DND-41 (cell line): ENCODE results near the gene SPTBN5.
A peak's percentile ranks its signal among the peaks of the same experiment; 100 is the strongest.

ENCODE experiments used
- ATAC-seq: fragments of 200-7000 bp; cut with Tn5 transposase; 3 replicates; pipeline ENCODE4 v1.9.1; 2021; ENCODE audit warnings: low read depth; ENCODE audit not compliant: insufficient read depth
- DNase-seq: peaks from one replicate; pipeline ENCODE4 v3.0.0-alpha.2; 2020
- H2AFZ ChIP-seq: 2 replicates; pipeline ENCODE4 v1.6.0; 2012; ENCODE audit warnings: low read depth, low read length
- H3K27ac ChIP-seq: 2 replicates; pipeline ENCODE4 v1.5.1; 2012; ENCODE audit warnings: low read length, inconsistent platforms
- H3K27me3 ChIP-seq: fragments of 200-600 bp; sonication (generic); 2 replicates; pipeline ENCODE4 v1.6.0; 2012; ENCODE audit warnings: low read length, mild to moderate bottlenecking, inconsistent platforms; ENCODE audit not compliant: insufficient read depth, poor library complexity
- H3K36me3 ChIP-seq: 2 replicates; pipeline ENCODE4 v1.5.1; 2012; ENCODE audit warnings: low read length, inconsistent platforms; ENCODE audit not compliant: insufficient read depth
- H3K4me1 ChIP-seq: 2 replicates; pipeline ENCODE4 v1.5.1; 2012; ENCODE audit warnings: mild to moderate bottlenecking, low read length; ENCODE audit not compliant: insufficient read depth
- H3K4me2 ChIP-seq: 2 replicates; pipeline ENCODE4 v1.6.0; 2012; ENCODE audit warnings: mild to moderate bottlenecking, moderate library complexity, low read length, inconsistent platforms; ENCODE audit not compliant: insufficient read depth
- H3K4me3 ChIP-seq, 2 experiments: fragments of 200-600 bp in 1 of 2; shearing (Covaris generic) in 1 of 2; 2 replicates each; pipeline ENCODE4 v1.5.1; 2012 to 2016; ENCODE audit warnings: inconsistent platforms in 2 of 2, low read length in 2 of 2, mild to moderate bottlenecking in 2 of 2, low read depth in 1 of 2, moderate library complexity in 1 of 2
- H3K79me2 ChIP-seq: 2 replicates; pipeline ENCODE4 v1.6.0; 2012; ENCODE audit warnings: low read length, inconsistent platforms; ENCODE audit not compliant: insufficient read depth
- H3K9ac ChIP-seq: 2 replicates; pipeline ENCODE4 v1.6.0; 2012; ENCODE audit warnings: low read depth, mild to moderate bottlenecking, inconsistent platforms, low read length, moderate library complexity
- H3K9me3 ChIP-seq: 2 replicates; pipeline ENCODE4 v1.5.1; 2012; ENCODE audit warnings: low read length, moderate library complexity, mild to moderate bottlenecking, inconsistent platforms; ENCODE audit not compliant: insufficient read depth, severe bottlenecking
- H4K20me1 ChIP-seq: 2 replicates; pipeline ENCODE4 v1.6.0; 2012; ENCODE audit warnings: low read length; ENCODE audit not compliant: insufficient read depth
- CTCF ChIP-seq: IDR thresholded peaks from 2 replicates; pipeline ENCODE4 v1.5.1; 2012; ENCODE audit warnings: borderline replicate concordance, low read length, moderate library complexity, mild to moderate bottlenecking; ENCODE audit not compliant: poor library complexity, severe bottlenecking; ENCODE audit errors: extremely low read depth
- EZH2 ChIP-seq: IDR thresholded peaks from 3 replicates; pipeline ENCODE4 v1.6.1; 2012; ENCODE audit warnings: borderline replicate concordance, low read depth, mild to moderate bottlenecking, moderate library complexity, low read length, inconsistent platforms; ENCODE audit not compliant: severe bottlenecking

Gene SPTBN5

GRCh38 chr15:41827290-41827879, 66.5 kb downstream of the SPTBN5 start:
- peaks cover 46% of the 10 kb centered on the region for H3K4me1 ChIP-seq
- peak overlapping the region; percentile 81 for H3K4me2 ChIP-seq
- peaks cover 25% of the 10 kb centered on the region for H3K36me3 ChIP-seq
- 0 out of 2 replicates have a peak, but pooled peaks cover 3% of the 10 kb centered on the region for H3K79me2 ChIP-seq
- H3K27me3 ChIP-seq = no peaks in the 10 kb centered on the region
- TF ChIP-seq EZH2 = no peak
- TF ChIP-seq CTCF = peak; percentile 27
- H3K9me3 ChIP-seq = no peaks in the 10 kb centered on the region
- peak; percentile 34 for DNase-seq
- peaks cover 8% of the 10 kb centered on the region; the same call in 1 of the 2 replicates for H4K20me1 ChIP-seq
- H3K9ac ChIP-seq = peak overlapping the region; percentile 59
- peak overlapping the region; percentile 45 to 67; a peak in 3 of 4 replicates for H3K4me3 ChIP-seq
- H2AFZ ChIP-seq = peak overlapping the region; percentile 80
- H3K27ac ChIP-seq = no peak overlapping the region
- peak; percentile 21 for ATAC-seq

GRCh38 chr15:41825572-41826535, 68.0 kb downstream of the SPTBN5 start:
- H3K27ac ChIP-seq = no peak overlapping the region

DNA sequence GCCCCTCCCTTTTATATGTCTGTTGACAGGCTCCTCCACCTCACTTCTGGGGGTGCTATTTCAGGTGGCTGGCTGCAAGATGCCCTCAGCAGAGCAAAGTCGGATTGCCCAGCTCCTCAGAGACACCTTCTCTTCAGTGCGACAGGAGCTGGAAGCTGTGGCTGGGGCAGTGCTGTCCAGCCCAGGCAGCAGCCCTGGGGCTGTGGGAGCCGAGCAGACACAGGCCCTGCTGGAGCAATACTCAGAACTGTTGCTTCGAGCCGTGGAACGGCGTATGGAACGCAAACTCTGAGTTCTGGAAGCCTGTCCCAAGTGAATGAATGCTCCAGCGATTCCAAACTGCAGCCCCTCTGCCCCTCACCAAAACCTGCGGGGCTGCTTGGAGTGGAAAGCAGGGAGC, 68.7 kb downstream of the SPTBN5 start:
- TF ChIP-seq EZH2 (no peak), CTCF (no peak)
- H3K27me3 ChIP-seq = no peaks in the 10 kb centered on the region
- H3K9me3 ChIP-seq = no peaks in the 10 kb centered on the region
- H3K4me3 ChIP-seq = no peak overlapping the region
- 0 out of 2 replicates have a peak, but pooled peaks cover 3% of the 10 kb centered on the region for H3K79me2 ChIP-seq
- H2AFZ ChIP-seq = no peak overlapping the region
- peaks cover 36% of the 10 kb centered on the region for H3K36me3 ChIP-seq
- peaks cover 2% of the 10 kb centered on the region; the same call in 1 of the 2 replicates for H4K20me1 ChIP-seq
- no peak overlapping the region for H3K4me2 ChIP-seq
- no peak overlapping the region for H3K27ac ChIP-seq
- no peak overlapping the region for H3K9ac ChIP-seq
- no peak for DNase-seq
- no peak for ATAC-seq
- peaks cover 25% of the 10 kb centered on the region for H3K4me1 ChIP-seq

More at GRCh38 chr15:41825572-41826535, 68.0 kb downstream of the SPTBN5 start:
- DNase-seq = no peak
- Histone ChIP-seq H3K4me2 (no peak overlapping the region), H3K9ac (no peak overlapping the region), H4K20me1 (peaks cover 5% of the 10 kb centered on the region; the same call in 1 of the 2 replicates), H2AFZ (no peak overlapping the region), H3K4me1 (peaks cover 30% of the 10 kb centered on the region), H3K9me3 (no peaks in the 10 kb centered on the region), H3K27me3 (no peaks in the 10 kb centered on the region), H3K79me2 (0 out of 2 replicates have a peak, but pooled peaks cover 3% of the 10 kb centered on the region), H3K4me3 (no peak overlapping the region), H3K36me3 (peaks cover 29% of the 10 kb centered on the region)
- no peak for ATAC-seq
- TF ChIP-seq EZH2 = no peak
- TF ChIP-seq CTCF = no peak
